Fibroblast of skin of right quadriceps (primary cell): Measurements from ENCODE around the gene HMCES.

Source experiments
- DNase-seq: peaks from one replicate; pipeline ENCODE4 v3.0.0-alpha.2; 2013

HMCES gene

GRCh38 chr3:129278439-129278965 is at the start of gene HMCES:
HMCES (plus strand) TSS chr3:129278870; CDS start chr3:129279733, 863 bp downstream.
- peak; percentile 83 for DNase-seq

- DNase-seq, result peak; percentile 83
These were observed 49.6 kb upstream of the HMCES start for GRCh38 chr3:129228891-129229585.

GRCh38 chr3:129230311-129231019 is 48.2 kb upstream of the HMCES start:
- DNase-seq, result peak; percentile 80

- DNase-seq, result no peak
These were observed 47.1 kb upstream of the HMCES start for GRCh38 chr3:129231331-129232119.

- no peak for DNase-seq
These were observed 45.1 kb upstream of the HMCES start for GRCh38 chr3:129233538-129233937.

- DNase-seq, result no peak
These were observed 44.2 kb upstream of the HMCES start for GRCh38 chr3:129234441-129234840.

- DNase-seq, result no peak
These were observed 43.2 kb upstream of the HMCES start for GRCh38 chr3:129235344-129235917.

- DNase-seq, result no peak
These were observed 39.5 kb upstream of the HMCES start for GRCh38 chr3:129238945-129239705.

GRCh38 chr3:129239991-129240390 is 38.7 kb upstream of the HMCES start:
- no peak for DNase-seq

GRCh38 chr3:129240436-129240835 is 38.2 kb upstream of the HMCES start:
- DNase-seq, result peak; percentile 32

GRCh38 chr3:129245141-129245540 is 33.5 kb upstream of the HMCES start:
- DNase-seq, result no peak

- DNase-seq, result peak; percentile 86
These were observed 32.9 kb upstream of the HMCES start for GRCh38 chr3:129245641-129246306.

GRCh38 chr3:129246636-129247035 is 32.0 kb upstream of the HMCES start:
- DNase-seq, result no peak

- DNase-seq, result no peak
These were observed 30.2 kb upstream of the HMCES start for GRCh38 chr3:129248286-129248979.

- peak; percentile 90 for DNase-seq
These were observed 29.2 kb upstream of the HMCES start, which contains the start of gene COPG1 for GRCh38 chr3:129249284-129250065. COPG1 (plus strand) TSS chr3:129249606; CDS start chr3:129249710, 104 bp downstream.

GRCh38 chr3:129252748-129253147 is 25.9 kb upstream of the HMCES start:
- DNase-seq, result no peak

- no peak for DNase-seq
These were observed 24.0 kb upstream of the HMCES start for GRCh38 chr3:129254536-129255230.

- DNase-seq, result no peak
These were observed 22.4 kb upstream of the HMCES start for GRCh38 chr3:129256270-129256669.

- DNase-seq, result no peak
These were observed 21.1 kb upstream of the HMCES start for GRCh38 chr3:129257609-129258008.
